HepG2 (cell line): ENCODE results near the gene DLX6. TPM values are rescaled to one million over a fixed set of nuclear protein-coding genes. Genes with fewer than 3 reads are reported as not detected.

Experiments used
- CBFB ChIP-seq: sonication (generic); formaldehyde crosslinking; IDR thresholded peaks from 2 replicates; pipeline ENCODE4 v1.4.0; 2020; ENCODE audit warnings: missing genetic modification reagents
- ERF ChIP-seq: IDR thresholded peaks from 2 replicates; pipeline ENCODE4 v1.6.1; 2018; ENCODE audit warnings: missing biosample characterization, missing genetic modification reagents
- HNF1B ChIP-seq: sonication (generic); formaldehyde crosslinking; IDR thresholded peaks from 2 replicates; pipeline ENCODE4 v1.5.1; 2020; ENCODE audit warnings: mild to moderate bottlenecking, moderate library complexity, missing genetic modification reagents
- JARID2 ChIP-seq: sonication (generic); formaldehyde crosslinking; IDR thresholded peaks from 2 replicates; pipeline ENCODE4 v1.8.1; 2023; ENCODE audit warnings: missing genetic modification reagents, inconsistent platforms; ENCODE audit not compliant: insufficient replicate concordance
- KIAA2018 ChIP-seq: sonication (generic); formaldehyde crosslinking; IDR thresholded peaks from 2 replicates; pipeline ENCODE4 v1.5.0; 2020; ENCODE audit warnings: mild to moderate bottlenecking, missing genetic modification reagents, borderline replicate concordance
- NFATC3 ChIP-seq: sonication (generic); formaldehyde crosslinking; IDR thresholded peaks from 2 replicates; pipeline ENCODE4 v1.5.1; 2020; ENCODE audit warnings: mild to moderate bottlenecking, missing genetic modification reagents
- PRMT3 ChIP-seq: sonication (generic); formaldehyde crosslinking; IDR thresholded peaks from 2 replicates; pipeline ENCODE4 v1.8.1; 2022; ENCODE audit warnings: low read depth, mild to moderate bottlenecking, moderate library complexity, missing genetic modification reagents, borderline replicate concordance
- SIX4 ChIP-seq: sonication (generic); formaldehyde crosslinking; IDR thresholded peaks from 2 replicates; pipeline ENCODE4 v1.4.0; 2020; ENCODE audit warnings: missing genetic modification reagents
- TAF1 ChIP-seq: sonication (generic); formaldehyde crosslinking; IDR thresholded peaks from 2 replicates; pipeline ENCODE4 v1.4.0; 2020; ENCODE audit warnings: missing genetic modification reagents
- ZNF562 ChIP-seq: sonication (generic); formaldehyde crosslinking; IDR thresholded peaks from 2 replicates; pipeline ENCODE4 v1.8.0; 2022; ENCODE audit warnings: missing genetic modification reagents, borderline replicate concordance
- ZNF609 ChIP-seq: sonication (generic); formaldehyde crosslinking; IDR thresholded peaks from 2 replicates; pipeline ENCODE4 v1.4.0; 2020; ENCODE audit warnings: mild to moderate bottlenecking, missing genetic modification reagents, borderline replicate concordance
- ZNF7 ChIP-seq: IDR thresholded peaks from 2 replicates; pipeline ENCODE4 v1.6.1; 2016; ENCODE audit warnings: missing biosample characterization, missing genetic modification reagents
- polyA plus RNA-seq, 8 experiments: library from polyadenylated mRNA; depleted of rRNA in 3 of 8; stranded (reverse) in 7 of 8; unstranded in 1 of 8; fragments of >200 nt; fragmentation: Illumina TruSeq in 4 of 8; extraction: Trizol in 4 of 8; gene quantifications; 2 replicates each; pipeline versions ENCODE4 v1.2.1 to v1.2.3, GENCODE V29; 2011 to 2016; ENCODE audit warnings: low read depth in 4 of 8, missing spikeins in 1 of 8, mixed read lengths in 1 of 8; ENCODE audit not compliant: insufficient read depth in 1 of 8
- total RNA-seq, 5 experiments: library from RNA; depleted of rRNA; stranded (reverse); fragments of >200 nt; fragmentation: Illumina TruSeq; extraction: Trizol; gene quantifications; 2 replicates each; pipeline ENCODE4 v1.2.3, GENCODE V29; 2016; ENCODE audit warnings: low read depth in 1 of 5
- TF ChIP-seq, protein P1 (sequence below): IDR thresholded peaks from 2 replicates; pipeline ENCODE4 v1.6.1; 2016; ENCODE audit warnings: missing biosample characterization, missing genetic modification reagents, low read depth

DLX6 gene
- total and polyA plus RNA-seq, 2 of the 13 experiments (the other 11 are each of a cell fraction or from before 2014, with no cell fraction given): 3.5 to 5.5 TPM

DNA sequence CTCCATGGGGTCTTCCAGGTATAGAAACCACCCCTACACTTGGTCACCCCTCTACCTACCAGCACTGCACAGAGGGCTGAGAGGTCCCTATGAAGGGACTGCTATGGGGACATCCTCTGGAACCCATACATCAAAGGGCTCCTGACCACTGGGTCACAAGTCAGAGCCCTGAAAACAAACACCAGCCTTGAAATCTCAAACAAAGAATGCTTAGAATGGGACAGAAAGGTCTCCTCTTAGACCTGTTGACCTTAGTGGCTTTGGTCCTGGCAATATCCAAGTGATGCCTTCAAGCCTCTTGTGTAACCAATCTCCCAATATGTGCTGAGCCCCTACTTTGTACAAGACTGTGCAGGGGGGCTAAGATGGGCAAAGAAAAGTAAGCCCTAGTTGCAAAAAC lies 34.6 kb upstream of the DLX6 start (continued):
- TF ChIP-seq KIAA2018 (no peak), CBFB (CRISPR knock-in tag) (peak; percentile 80), PRMT3 (CRISPR knock-in tag) (no peak), ZNF7 (CRISPR knock-in tag) (no peak), ZNF609 (CRISPR knock-in tag) (peak; percentile 91), HNF1B (CRISPR knock-in tag) (peak; percentile 85), NFATC3 (no peak), ERF (CRISPR knock-in tag) (peak; percentile 72), ZNF562 (CRISPR knock-in tag) (no peak), JARID2 (CRISPR knock-in tag) (no peak), TAF1 (CRISPR knock-in tag) (no peak), SIX4 (CRISPR knock-in tag) (peak; percentile 10; the same call in 1 of the 2 replicates)
- TF ChIP-seq, protein P1, sequence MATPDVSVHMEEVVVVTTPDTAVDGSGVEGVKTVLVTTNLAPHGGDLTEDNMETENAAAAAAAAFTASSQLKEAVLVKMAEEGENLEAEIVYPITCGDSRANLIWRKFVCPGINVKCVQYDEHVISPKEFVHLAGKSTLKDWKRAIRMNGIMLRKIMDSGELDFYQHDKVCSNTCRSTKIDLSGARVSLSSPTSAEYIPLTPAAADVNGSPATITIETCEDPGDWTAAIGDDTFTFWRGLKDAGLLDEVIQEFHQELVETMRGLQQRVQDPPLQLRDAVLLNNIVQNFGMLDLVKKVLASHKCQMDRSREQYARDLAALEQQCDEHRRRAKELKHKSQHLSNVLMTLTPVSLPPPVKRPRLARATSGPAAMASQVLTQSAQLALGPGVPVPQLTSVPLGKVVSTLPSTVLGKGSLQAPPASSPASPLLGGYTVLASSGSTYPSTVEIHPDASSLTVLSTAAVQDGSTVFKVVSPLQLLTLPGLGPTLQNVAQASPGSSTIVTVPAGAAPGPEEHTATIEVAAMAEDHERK (CRISPR knock-in tag): no peak
